HG02852 (cell line): Measurements from ENCODE around the gene PTK7.

Source experiments
- ATAC-seq: cut with Tn5 transposase; IDR thresholded peaks from one replicate; pipeline ENCODE4 v1.9.1; 2021; ENCODE audit warnings: mild to moderate bottlenecking, moderate library complexity; ENCODE audit not compliant: unreplicated experiment

PTK7 gene

DNA sequence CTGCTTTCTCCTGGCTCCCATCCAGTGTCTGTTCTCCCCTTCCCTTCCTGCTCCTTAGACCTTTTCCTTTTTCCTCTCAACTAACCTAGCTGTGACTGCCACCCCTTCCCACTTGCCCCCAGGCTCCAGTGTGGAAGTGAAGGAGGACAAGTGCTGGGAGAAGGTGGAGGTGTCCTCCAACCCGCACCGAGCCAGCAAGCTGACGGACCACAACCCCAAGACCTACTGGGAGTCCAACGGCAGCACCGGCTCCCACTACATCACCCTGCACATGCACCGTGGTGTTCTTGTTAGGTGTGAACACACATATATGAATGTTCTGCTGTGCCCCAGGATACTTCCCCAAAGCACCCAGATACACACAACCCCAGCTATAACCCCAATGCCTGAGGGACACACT, 124.4 kb downstream of the PTK7 start:
- ATAC-seq, result no peak

DNA sequence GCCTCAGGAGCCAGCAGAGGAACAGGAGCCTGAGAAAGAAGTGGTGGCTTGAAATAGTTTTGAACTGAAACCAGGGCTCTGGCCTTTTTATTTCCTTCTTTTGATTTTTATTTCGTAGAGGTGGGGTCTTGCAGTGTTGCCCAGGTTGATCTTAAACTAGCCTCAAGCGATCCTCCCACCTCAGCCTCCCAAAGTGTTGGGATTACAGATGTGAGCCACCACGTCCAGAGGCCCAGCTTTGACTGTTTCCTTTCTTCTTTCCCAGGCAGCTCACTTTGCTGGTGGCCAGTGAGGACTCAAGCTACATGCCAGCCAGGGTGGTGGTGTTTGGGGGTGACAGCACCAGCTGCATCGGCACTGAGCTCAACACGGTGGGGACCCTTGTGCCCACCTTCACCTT, 126.3 kb downstream of the PTK7 start:
- no peak for ATAC-seq

- ATAC-seq, result no peak
These were observed 127.1 kb downstream of the PTK7 start for GRCh38 chr6:43203029-43203717.

DNA sequence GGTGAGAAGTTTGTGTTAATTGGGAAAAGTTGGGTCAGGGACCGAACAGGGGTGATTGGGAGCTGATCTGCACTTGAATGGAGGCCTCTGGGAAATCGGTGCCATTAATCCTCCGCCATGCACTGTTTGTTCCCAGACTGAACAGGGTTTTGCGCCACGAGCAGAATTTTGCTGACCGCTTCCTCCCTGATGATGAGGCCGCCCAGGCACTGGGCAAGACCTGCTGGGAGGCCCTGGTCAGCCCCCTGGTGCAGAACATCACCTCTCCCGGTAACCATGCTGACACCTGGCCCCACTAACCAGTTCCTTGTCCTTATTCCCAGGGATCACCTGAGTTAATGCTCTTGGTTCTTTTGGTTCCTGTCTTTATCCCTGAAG, 127.6 kb downstream of the PTK7 start:
- ATAC-seq, result no peak

DNA sequence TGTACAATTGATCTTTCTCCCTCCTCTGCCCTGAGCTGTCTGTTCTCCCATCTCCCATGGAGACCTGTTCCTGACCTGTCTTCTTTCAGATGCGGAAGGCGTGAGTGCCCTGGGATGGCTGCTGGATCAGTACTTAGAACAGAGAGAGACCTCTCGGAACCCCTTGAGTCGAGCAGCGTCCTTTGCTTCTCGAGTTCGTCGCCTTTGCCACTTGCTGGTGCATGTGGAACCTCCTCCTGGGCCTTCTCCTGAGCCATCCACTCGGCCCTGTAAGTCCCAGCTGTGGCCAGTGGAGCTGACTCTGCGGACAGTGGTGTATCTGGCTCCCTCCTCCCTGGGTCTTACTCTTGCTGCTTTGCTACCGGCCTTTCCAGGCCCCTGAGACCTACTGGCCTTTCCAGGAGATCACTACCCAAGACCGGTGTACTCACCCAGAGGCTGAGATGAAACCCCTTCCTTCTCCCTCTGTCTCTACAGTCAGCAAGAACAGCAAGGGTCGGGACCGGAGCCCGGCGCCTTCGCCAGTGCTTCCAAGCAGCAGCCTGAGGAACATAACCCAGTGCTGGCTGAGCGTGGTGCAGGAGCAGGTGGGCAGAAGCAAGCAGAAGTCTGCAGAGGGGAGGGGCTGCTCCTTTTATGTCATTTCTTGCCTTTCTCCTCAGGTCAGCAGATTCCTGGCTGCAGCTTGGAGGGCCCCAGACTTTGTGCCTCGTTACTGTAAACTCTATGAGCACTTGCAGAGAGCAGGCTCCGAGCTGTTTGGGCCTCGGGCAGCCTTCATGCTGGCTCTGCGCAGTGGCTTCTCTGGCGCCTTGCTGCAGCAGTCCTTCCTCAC, 128.4 kb downstream of the PTK7 start:
- ATAC-seq, result no peak

DNA sequence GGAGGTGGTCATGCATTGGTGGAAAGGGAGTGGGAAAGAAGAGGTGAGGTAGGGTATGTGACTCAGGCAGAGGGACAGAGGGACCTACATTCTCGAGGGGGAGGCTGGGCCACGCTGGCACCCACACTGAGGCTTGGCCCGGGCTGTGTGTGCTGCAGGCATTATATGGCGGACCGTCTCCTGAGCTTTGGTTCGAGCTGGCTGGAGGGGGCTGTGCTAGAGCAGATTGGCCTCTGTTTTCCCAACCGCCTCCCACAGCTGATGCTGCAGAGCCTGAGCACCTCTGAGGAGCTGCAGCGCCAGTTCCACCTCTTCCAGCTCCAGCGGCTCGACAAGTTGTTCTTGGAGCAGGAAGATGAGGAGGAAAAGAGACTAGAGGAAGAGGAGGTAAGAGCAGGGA, 129.7 kb downstream of the PTK7 start:
- no peak for ATAC-seq

GRCh38 chr6:43207286-43207685, 131.2 kb downstream of the PTK7 start:
- ATAC-seq, result no peak
